Esophagus muscularis mucosa (tissue), 4 donors: Measurements from ENCODE around the gene HADH.

Experiments
- CTCF ChIP-seq, 3 experiments: fragments of 200-600 bp in 2 of 3; fragments of 450-650 bp in 1 of 3; sonication (generic) in 2 of 3; IDR thresholded peaks; one replicate each; pipeline ENCODE4 v1.5.1; 2017 to 2019; ENCODE audit warnings: antibody characterized with exemption in 3 of 3, mild to moderate bottlenecking in 2 of 3, moderate library complexity in 1 of 3
- EP300 ChIP-seq: sonication (generic); formaldehyde crosslinking; IDR thresholded peaks from one replicate; pipeline ENCODE4 v1.6.1; 2017; ENCODE audit warnings: antibody characterized with exemption
- POLR2A ChIP-seq: fragments of 450-650 bp; IDR thresholded peaks from one replicate; pipeline ENCODE4 v1.6.1; 2017; ENCODE audit warnings: antibody characterized with exemption, moderate library complexity, mild to moderate bottlenecking, low read depth
- POLR2AphosphoS5 ChIP-seq, 2 donors: sonication (generic); formaldehyde crosslinking; IDR thresholded peaks; one replicate each; pipeline ENCODE4 v1.6.1; 2017; ENCODE audit warnings: antibody characterized with exemption in 2 of 2

GRCh38 chr4:108049406-108049805, 59.7 kb downstream of the HADH start:
- no peak for TF ChIP-seq CTCF (IDR thresholded peaks at IDR 0.05)
- TF ChIP-seq POLR2AphosphoS5 (IDR thresholded peaks at IDR 0.05) = no peak
- no peak for TF ChIP-seq POLR2A
- no peak for TF ChIP-seq EP300
